ENCODE measurements around the gene JAKMIP1. TPM values are rescaled to one million over a fixed set of nuclear protein-coding genes. Genes with fewer than 3 reads are reported as not detected.

JAKMIP1 gene
- total RNA-seq, 1 experiment from 2014 or later, result not detected

DNA sequence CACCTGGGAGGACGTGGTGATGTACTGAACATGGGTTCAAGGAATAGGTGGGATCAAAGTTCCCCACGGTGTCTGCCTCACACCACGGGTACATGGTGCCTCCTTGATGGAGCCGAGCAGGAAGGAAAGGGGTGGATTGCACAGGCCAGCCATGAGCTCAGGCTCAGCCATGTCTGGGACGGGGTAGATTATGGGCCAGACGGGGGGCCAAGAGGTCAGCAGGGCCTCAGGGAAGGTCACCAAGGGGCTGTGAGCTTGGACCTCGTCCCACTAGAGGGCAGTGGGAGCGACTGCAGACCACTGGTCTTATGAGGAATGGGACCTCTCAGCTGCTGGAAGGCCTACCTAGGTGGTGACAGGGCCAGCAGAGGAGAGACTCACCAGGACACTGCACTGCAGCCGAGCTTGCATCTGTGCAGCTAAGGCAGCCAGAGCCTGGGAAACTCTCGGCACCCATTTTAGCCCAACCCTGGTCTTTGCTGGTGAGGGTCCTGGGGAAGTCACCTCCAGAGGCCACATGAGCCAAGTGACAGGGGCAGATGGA lies 38.4 kb downstream of the JAKMIP1 start:
- Mint-ChIP-seq H3K27ac (ENCODE audit: low read depth, unreplicated experiment) (no peak overlapping the region), H3K4me1 (ENCODE audit: insufficient read depth, unreplicated experiment) (no peaks in the 10 kb centered on the region), H3K4me3 (ENCODE audit: unreplicated experiment) (no peak overlapping the region), H3K27me3 (ENCODE audit: insufficient read depth, unreplicated experiment) (no peaks in the 10 kb centered on the region), H3K36me3 (ENCODE audit: insufficient read depth, unreplicated experiment) (no peaks in the 10 kb centered on the region), H3K9me3 (ENCODE audit: unreplicated experiment) (peaks cover 25% of the 10 kb centered on the region)
- ChIA-PET POLR2A (no interaction called here), CTCF (interaction anchor here (0.7 kb wide), 1 partner anchor 20 kb away, joined by 3 read pairs; no protein-coding TSS in a partner anchor)
- intact Hi-C loops (cut with micrococcal nuclease), result no loop called here
- no peak for DNase-seq (ENCODE audit: unreplicated experiment)
- BruUV-seq (replicated peaks), result no TSS peak
- TF ChIP-seq, protein P1, sequence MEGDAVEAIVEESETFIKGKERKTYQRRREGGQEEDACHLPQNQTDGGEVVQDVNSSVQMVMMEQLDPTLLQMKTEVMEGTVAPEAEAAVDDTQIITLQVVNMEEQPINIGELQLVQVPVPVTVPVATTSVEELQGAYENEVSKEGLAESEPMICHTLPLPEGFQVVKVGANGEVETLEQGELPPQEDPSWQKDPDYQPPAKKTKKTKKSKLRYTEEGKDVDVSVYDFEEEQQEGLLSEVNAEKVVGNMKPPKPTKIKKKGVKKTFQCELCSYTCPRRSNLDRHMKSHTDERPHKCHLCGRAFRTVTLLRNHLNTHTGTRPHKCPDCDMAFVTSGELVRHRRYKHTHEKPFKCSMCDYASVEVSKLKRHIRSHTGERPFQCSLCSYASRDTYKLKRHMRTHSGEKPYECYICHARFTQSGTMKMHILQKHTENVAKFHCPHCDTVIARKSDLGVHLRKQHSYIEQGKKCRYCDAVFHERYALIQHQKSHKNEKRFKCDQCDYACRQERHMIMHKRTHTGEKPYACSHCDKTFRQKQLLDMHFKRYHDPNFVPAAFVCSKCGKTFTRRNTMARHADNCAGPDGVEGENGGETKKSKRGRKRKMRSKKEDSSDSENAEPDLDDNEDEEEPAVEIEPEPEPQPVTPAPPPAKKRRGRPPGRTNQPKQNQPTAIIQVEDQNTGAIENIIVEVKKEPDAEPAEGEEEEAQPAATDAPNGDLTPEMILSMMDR (IDR thresholded peaks at IDR 0.05; ENCODE audit: unreplicated experiment), result no peak

DNA sequence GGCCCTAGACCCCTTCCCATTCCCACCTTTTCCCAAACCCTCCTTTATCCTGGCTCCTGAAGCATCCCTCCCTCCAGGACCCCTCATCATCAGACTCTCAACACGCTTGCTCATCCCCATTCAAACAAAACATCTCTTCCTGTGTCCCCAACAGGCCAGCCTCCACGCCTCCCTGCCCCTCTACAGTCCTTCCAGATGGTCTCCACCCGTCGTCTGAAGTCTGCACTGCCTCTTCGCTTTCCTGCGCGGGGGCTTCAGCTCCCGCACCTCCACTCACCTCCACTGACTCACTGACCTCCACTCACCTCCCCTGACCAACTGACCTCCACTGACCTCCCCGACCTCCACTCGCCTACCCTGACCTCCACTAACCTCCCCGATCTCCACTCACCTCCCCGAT lies 39.8 kb downstream of the JAKMIP1 start:
- Mint-ChIP-seq H3K4me3 (ENCODE audit: unreplicated experiment) (no peak overlapping the region), H3K27me3 (ENCODE audit: insufficient read depth, unreplicated experiment) (no peaks in the 10 kb centered on the region), H3K36me3 (ENCODE audit: insufficient read depth, unreplicated experiment) (no peaks in the 10 kb centered on the region), H3K4me1 (ENCODE audit: insufficient read depth, unreplicated experiment) (no peaks in the 10 kb centered on the region), H3K9me3 (ENCODE audit: unreplicated experiment) (peaks cover 25% of the 10 kb centered on the region), H3K27ac (ENCODE audit: low read depth, unreplicated experiment) (no peak overlapping the region)
- BruUV-seq (replicated peaks), result no TSS peak
- intact Hi-C loops (cut with micrococcal nuclease), result no loop called here
- TF ChIP-seq, protein P1 (IDR thresholded peaks at IDR 0.05; ENCODE audit: unreplicated experiment), result no peak
- ChIA-PET CTCF (no interaction called here), POLR2A (no interaction called here)
- DNase-seq (ENCODE audit: unreplicated experiment), result no peak

DNA sequence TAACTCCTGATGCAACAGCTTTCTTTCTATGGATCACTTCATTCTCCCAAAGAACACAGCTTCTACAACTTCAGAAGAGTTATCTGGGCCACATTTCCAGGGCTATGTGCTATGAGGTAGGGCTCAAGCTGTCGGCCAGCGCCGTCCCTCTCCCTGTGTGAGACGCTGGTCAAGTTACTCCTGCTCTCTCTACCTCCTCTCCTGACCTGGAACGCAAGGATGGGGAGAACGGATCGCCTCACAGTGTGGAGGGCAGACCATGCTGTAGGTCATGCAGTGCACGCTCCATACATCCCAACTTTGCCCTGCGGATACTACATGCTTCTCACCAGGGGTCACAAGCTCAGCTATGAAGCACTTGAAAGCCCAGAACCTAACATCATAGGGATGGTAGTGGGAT lies 42.4 kb downstream of the JAKMIP1 start:
- CTCF ChIA-PET, result interaction anchor here (0.5 to 0.7 kb wide), 2 partner anchors 160 to 161 kb away, joined by 3 to 4 read pairs; no protein-coding TSS in a partner anchor
- BruUV-seq (replicated peaks), result no TSS peak
- H3K27me3 Mint-ChIP-seq (ENCODE audit: insufficient read depth, unreplicated experiment), result no peaks in the 10 kb centered on the region
- intact Hi-C loops (cut with micrococcal nuclease), result no loop called here
- no peaks in the 10 kb centered on the region for H3K36me3 Mint-ChIP-seq (ENCODE audit: insufficient read depth, unreplicated experiment)
- TF ChIP-seq, protein P1 (IDR thresholded peaks at IDR 0.05; ENCODE audit: unreplicated experiment), result no peak
- POLR2A ChIA-PET, result no interaction called here
- H3K4me3 Mint-ChIP-seq (ENCODE audit: unreplicated experiment), result no peak overlapping the region
- no peak overlapping the region for H3K27ac Mint-ChIP-seq (ENCODE audit: low read depth, unreplicated experiment)
- no peak for DNase-seq (ENCODE audit: unreplicated experiment)
- H3K9me3 Mint-ChIP-seq (ENCODE audit: unreplicated experiment), result peaks cover 15% of the 10 kb centered on the region
- no peaks in the 10 kb centered on the region for H3K4me1 Mint-ChIP-seq (ENCODE audit: insufficient read depth, unreplicated experiment)

DNA sequence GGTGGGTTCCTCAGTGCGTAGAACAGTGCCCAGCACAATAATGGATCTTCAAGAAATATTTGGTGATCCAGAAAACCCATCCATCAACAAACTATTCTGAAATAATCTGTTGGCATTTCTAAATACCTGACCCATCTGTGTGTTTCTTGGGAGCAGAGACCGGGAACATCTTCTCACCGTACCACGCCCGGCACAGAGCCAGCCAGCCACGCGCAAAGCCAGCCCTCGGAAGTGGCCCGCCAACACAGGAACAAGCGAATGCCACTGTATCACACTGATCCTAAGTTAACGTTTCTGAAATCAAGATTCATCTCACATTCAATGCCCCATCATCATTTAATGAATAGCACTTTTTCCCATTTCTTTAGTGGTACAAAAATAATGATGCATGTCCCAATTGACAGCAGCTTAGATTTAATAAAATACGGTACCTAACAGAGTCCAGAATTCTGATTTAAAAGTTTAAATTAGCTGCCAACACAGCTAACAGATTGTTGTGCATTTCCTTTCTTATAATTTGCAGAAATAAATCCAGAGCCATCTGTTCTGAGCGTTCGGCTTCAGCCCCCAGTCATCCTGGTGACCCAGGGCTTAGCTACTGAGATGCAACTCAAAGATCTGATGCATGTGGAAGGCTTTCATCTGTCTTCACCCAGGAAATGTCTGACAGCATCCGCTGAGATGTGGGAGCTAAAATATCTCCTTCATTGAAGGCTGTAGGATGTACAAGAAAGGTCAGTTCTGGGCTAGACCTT lies 44.2 kb downstream of the JAKMIP1 start:
- ChIA-PET POLR2A (no interaction called here), CTCF (interaction anchor here (0.8 kb wide), 1 partner anchor 158 kb away, joined by 3 read pairs; no protein-coding TSS in a partner anchor)
- no peak overlapping the region for H3K27ac Mint-ChIP-seq (ENCODE audit: low read depth, unreplicated experiment)
- no peaks in the 10 kb centered on the region for H3K4me1 Mint-ChIP-seq (ENCODE audit: insufficient read depth, unreplicated experiment)
- H3K36me3 Mint-ChIP-seq (ENCODE audit: insufficient read depth, unreplicated experiment), result no peaks in the 10 kb centered on the region
- DNase-seq (ENCODE audit: unreplicated experiment), result no peak
- no TSS peak for BruUV-seq (replicated peaks)
- H3K4me3 Mint-ChIP-seq (ENCODE audit: unreplicated experiment), result no peak overlapping the region
- TF ChIP-seq, protein P1 (IDR thresholded peaks at IDR 0.05; ENCODE audit: unreplicated experiment), result no peak
- intact Hi-C loops (cut with micrococcal nuclease), result no loop called here
- no peaks in the 10 kb centered on the region for H3K27me3 Mint-ChIP-seq (ENCODE audit: insufficient read depth, unreplicated experiment)
- H3K9me3 Mint-ChIP-seq (ENCODE audit: unreplicated experiment), result peaks cover 20% of the 10 kb centered on the region
